HS-27A (cell line): ENCODE results near the gene FHIP1A.
A peak's percentile ranks its signal among the peaks of the same experiment; 100 is the strongest.
"Not testable (repeated sequence)": the region's sequence is repeated elsewhere in the genome, so short reads cannot be mapped to it uniquely, and the experiment has no call there.

ENCODE experiments used
- DNase-seq: peaks from one replicate; pipeline ENCODE4 v3.0.0-alpha.2; 2012; ENCODE audit warnings: low read depth, missing footprints

The FHIP1A gene

DNA sequence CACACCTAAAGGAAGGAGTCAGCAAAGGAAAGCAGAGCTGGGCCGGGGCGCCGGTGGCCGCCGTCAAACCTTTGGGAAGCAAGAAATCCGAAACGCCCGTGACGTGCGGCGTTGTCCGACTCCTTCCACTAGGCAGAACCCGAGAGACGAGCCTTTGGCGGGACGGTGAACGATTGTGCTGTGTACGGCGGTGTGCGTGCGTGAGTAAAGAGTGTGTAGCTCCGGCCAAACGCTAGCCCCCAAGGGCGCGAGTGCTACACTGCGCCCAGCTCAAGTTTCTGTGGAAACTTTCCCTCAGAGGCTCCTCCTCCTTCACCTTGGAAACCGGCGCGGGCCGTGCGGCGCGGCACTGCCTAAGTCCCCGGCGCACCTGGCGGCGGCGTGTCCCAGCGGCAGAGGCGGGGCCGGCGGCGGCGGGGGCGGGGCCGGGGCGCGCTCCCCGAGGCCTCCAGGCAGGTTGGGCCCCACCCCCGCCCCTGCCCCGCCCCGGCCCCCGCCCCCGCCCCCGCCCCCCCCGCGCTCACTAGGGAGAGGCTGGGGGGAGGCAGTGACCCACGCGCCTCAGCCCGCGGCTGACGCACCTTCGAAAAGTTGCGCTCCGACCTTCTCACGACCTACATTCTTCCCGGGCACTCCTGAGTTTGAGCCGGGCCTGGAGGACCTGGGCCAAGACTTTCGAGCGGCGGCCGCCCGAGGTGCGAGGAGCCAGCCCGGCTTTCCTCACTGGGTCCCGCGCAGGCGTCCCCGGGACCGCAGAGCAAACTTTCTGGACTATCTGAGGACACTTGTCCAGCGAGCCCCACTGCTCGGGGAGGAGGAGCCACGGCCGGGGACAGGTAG lies at the start of gene FHIP1A:
Gene FHIP1A, plus strand, starts transcription at position 547 of the 840 bp plus-strand sequence. CDS start 157,084 bp downstream, outside the sequence.
- DNase-seq, result peak; percentile 58

GRCh38 chr4:151359576-151359975 lies 49.4 kb upstream of the FHIP1A start:
- no peak for DNase-seq

DNA sequence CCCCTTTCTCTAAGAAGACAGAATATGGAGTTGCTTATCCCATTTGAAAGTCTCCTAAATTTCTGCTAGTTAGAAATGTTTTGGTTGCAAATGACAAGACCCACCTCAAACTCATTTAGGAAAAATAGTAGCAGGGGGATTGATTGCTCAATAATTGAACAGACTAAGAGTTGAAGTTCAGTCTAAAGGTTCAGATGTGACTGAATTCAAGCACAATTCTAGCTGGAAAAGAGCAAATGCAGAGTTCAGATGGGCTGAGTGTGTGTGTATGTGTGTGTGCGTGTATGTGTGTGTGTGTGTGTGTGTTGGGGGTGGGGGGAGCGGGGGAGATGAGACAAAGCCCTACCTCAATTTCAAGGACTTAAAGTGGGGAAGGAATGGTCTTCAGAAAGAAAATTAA lies 47.9 kb upstream of the FHIP1A start:
- no peak for DNase-seq

DNA sequence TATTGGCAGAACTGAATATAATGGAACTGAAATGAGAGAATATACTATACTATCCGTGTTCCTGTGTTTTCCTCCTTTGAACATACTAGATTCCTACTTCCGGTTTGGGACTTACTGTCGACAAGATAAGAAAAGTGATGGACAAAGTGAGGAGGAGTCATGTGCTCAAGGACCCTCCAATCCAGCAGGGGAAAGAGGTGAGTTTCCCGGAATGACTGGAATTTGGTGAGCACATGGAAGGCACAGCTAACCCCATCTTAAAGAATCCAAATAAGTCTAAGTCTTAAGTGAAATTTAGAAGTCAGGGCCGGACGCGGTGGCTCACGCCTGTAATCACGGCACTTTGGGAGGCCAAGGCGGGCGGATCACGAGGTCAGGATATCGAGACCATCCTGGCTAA lies 47.0 kb upstream of the FHIP1A start:
- no peak for DNase-seq

DNA sequence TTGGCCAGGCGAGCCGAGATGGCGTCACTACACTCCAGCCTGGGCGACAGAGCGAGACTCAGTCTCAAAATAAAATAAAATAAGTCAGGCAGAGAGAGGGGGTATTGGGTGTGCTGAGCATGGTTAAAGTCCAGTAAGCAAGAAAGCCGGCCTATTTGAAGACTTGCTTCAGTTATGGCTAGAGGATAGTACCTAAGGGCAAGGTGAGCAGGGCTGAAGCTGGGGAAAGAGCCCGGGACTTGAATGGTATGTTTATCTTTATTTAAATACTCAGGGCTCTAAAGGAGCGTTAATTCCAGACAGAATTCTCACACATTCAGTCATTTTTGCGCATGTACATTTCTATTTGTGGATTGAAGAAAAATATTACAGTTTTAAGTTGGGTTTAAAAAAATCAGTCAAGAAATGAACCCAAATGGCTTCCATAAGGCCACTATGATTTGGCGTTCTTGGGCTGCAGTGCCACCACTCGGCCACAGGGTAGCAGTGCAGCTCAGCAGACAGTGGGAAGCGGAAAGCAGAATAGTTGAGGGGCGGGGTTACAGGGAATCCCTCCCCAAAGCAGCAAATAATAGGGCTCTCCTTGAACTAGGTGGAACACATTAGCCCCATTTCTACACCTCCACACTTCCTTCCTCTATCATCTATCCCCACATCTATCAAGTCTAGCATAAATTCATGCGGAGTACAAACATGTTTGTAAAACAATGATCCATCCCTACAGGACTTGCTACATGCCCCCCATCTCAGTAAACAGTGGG lies 46.4 kb upstream of the FHIP1A start:
- DNase-seq, result peak; percentile 73

GRCh38 chr4:151376540-151376939 lies 32.4 kb upstream of the FHIP1A start:
- DNase-seq, result no peak

GRCh38 chr4:151389311-151389710 lies 19.7 kb upstream of the FHIP1A start:
- DNase-seq, result no peak

- not testable (repeated sequence) for DNase-seq
Measured at GRCh38 chr4:151389799-151390198, 19.2 kb upstream of the FHIP1A start.

DNA sequence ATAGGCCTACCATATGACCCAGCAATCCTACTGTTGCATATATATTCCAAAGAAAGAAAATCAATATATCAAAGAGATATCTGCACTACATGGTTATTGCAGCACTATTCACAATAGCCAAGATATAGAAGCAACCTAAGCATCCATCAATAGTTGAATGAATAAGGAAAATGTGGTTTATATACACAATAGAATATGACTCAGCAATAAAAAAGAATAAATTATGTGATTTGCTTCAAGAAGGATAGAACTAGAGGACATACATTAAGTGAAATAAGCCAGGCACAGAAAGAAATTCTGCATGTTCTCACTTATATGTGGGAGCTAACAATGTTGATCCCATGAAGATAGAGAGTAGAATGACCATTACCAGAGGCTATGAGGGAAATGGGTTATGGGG lies 13.1 kb upstream of the FHIP1A start:
- DNase-seq, result no peak

DNA sequence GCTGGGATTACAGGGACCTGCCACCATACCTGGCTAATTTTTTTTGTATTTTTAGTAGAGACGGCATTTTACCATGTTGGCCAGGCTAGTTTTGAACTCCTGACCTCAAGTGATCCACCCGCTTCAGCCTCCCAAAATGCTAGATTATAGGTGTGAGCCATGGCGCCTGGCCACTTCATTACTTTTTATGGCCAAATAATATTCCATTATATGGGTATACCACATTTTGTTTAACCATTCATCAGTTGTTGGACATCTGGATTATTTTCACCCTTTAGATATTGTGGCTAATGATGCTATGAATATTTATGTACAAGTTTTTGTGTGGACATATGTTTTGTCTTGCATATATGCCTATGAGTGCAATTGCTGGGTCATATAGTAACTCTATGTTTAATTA lies 8.6 kb upstream of the FHIP1A start:
- DNase-seq, result no peak

- DNase-seq, result no peak
Measured at GRCh38 chr4:151401739-151402138, 7.2 kb upstream of the FHIP1A start.

DNA sequence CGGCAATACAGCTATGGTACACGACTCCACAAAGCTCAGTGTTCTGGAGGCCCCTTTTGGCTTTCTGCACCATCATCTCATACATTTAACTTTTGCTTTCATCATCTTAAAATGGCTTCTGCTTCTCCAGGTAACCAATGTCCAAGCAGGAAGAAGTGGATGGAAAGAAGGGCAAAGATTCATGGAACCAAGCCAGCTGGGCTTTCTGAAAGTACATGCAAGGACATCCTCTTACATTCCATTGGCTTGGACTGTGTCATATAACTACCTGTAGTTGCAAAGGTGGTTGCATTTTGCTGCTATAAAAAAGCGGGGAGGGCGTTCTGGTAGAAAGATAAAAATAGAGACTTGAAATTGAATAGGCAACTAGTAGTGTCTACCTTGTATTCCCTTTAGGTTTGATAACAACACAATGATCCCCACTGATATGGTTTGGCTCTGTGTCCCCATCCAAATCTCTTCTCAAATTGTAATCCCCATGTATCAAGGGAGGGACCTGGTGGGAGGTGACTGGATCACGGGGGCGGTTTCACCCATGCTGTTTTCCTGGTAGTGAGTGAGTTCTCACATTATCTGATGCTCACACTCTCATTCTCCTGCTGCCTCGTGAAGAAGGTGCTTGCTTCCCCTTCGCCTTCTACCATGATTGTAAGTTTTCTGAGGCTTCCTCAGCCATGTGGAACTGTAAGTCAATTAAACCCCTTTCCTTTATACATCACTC lies 6.7 kb upstream of the FHIP1A start:
- DNase-seq, result no peak

- DNase-seq, result no peak
Measured at GRCh38 chr4:151403656-151404055, 5.3 kb upstream of the FHIP1A start.

DNA sequence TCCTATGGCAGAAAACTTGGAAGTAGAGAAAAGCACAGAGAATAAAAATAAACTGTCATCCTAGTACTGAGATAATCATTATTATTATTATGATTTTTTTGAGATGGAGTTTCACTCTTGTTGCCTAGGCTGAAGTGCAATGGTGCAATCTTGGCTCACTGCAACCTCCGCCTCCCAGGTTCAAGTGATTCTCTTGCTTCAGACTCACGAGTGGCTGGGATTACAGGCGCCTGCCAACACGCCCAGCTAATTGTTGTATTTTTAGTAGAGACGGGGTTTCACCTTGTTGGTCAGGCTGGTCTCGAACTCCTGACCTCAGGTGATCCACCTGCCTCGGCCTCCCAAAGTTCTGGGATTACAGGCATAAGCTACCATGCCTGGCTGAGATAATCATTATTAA lies 4.2 kb upstream of the FHIP1A start:
- DNase-seq, result not testable (repeated sequence)

DNA sequence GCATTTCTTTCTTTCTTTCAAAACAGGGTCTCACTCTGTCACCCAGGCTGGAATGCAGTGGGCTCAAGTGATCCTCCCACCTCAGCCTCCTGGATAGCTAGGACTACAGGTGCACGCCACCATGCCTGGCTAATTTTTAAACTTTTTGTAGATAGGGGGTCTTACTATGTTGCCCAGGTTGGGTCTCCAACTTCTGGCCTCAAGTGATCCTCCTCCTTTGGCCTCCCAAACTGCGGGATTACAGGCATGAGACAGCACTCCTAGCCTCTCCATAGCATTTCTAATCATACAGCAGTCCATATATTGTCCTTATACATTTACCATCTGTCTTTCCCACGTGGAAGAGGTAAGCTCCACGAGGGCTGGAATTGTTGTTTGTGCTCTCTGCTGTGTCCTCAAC lies 2.0 kb upstream of the FHIP1A start:
- DNase-seq, result no peak

GRCh38 chr4:151407466-151408379 lies 1.3 kb upstream of the FHIP1A start:
- no peak for DNase-seq

DNA sequence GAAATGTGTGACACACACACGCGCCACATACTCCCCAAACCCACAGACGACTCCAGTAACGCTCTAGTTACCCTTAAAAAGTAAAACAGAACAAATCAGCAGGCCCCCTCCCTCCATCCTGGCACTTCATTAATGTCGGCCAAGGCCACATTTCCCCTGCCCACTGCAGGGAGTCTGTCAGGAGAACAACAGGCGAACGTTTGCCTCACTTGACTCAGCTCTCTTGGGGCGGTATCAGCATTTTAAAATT lies 671 bp upstream of the FHIP1A start:
- DNase-seq, result no peak

- no peak for DNase-seq
Measured at GRCh38 chr4:151409470-151410313, 716 bp downstream of the FHIP1A start.

- no peak for DNase-seq
Measured at GRCh38 chr4:151415978-151416377, 7.0 kb downstream of the FHIP1A start.

GRCh38 chr4:151417164-151417571 lies 8.2 kb downstream of the FHIP1A start:
- DNase-seq, result no peak
